Lower leg skin (tissue), 4 donors: Measurements from ENCODE around the gene TAF11L9. TPM values are rescaled to one million over a fixed set of nuclear protein-coding genes. Genes with fewer than 3 reads are reported as not detected.
"Not testable (repeated sequence)": the region's sequence is repeated elsewhere in the genome, so short reads cannot be mapped to it uniquely, and the experiment has no call there.

Source experiments
- DNase-seq, 2 donors: peaks; one replicate each; pipeline ENCODE4 v3.0.0-alpha.2; 2019; ENCODE audit warnings: low spot score in 2 of 2
- H3K4me3 ChIP-seq: fragments of 200-600 bp; sonication (generic); 2 replicates; pipeline ENCODE4 v1.5.1; 2017; ENCODE audit warnings: mild to moderate bottlenecking, low read depth; ENCODE audit not compliant: poor library complexity, severe bottlenecking
- POLR2A ChIP-seq, 2 donors: fragments of 450-650 bp; IDR thresholded peaks; one replicate each; pipeline ENCODE4 v1.6.1; 2016 to 2017; ENCODE audit warnings: antibody characterized with exemption in 2 of 2, mild to moderate bottlenecking in 1 of 2, moderate library complexity in 1 of 2
- WGBS, 2 donors: methylation state at CpG; one replicate each; pipeline ENCODE4 v1.1.5; 2018; 5-methylcytosine and 5-hydroxymethylcytosine counted together
- intact Hi-C: fragments of 100-400 bp; cut with DNase I; formaldehyde crosslinking; loops from one replicate; pipeline ENCODE4 v1.15.0; 2023; ENCODE audit warnings: low total_unique reads
- total RNA-seq, 4 donors: library from RNA; depleted of rRNA; stranded (reverse); fragments of >200 nt; gene quantifications; one replicate each; pipeline ENCODE4 v1.1.0, GENCODE V29; 2016
- TF ChIP-seq, protein P1 (sequence below), 3 donors: fragments of 450-650 bp; IDR thresholded peaks; one replicate each; pipeline ENCODE4 v1.5.1; 2016; ENCODE audit warnings: antibody characterized with exemption in 3 of 3, mild to moderate bottlenecking in 3 of 3, moderate library complexity in 2 of 3

TAF11L9 gene
- total RNA-seq, 4 donors from 2014 or later, result not detected

DNA sequence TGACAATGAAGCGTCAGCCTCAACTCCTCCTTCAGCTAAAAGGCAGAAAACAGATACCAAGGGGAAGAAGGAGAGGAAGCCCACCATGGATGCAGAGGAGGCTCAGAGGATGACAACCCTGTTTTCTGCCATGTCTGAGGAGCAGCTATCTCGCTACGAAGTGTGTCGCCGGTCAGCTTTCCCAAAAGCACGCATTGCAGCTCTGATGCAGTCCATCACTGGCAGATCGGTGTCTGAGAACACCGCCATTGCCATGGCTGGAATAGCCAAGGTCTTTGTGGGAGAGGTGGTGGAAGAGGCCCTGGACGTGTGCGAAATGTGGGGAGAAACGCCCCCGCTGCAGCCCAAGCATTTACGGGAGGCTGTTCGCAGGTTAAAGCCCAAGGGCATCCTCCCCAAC lies 10.8 kb upstream of the TAF11L9 start:
- intact Hi-C loops, result no loop called here
- no peak for TF ChIP-seq POLR2A (IDR thresholded peaks at IDR 0.05)
- TF ChIP-seq, protein P1, sequence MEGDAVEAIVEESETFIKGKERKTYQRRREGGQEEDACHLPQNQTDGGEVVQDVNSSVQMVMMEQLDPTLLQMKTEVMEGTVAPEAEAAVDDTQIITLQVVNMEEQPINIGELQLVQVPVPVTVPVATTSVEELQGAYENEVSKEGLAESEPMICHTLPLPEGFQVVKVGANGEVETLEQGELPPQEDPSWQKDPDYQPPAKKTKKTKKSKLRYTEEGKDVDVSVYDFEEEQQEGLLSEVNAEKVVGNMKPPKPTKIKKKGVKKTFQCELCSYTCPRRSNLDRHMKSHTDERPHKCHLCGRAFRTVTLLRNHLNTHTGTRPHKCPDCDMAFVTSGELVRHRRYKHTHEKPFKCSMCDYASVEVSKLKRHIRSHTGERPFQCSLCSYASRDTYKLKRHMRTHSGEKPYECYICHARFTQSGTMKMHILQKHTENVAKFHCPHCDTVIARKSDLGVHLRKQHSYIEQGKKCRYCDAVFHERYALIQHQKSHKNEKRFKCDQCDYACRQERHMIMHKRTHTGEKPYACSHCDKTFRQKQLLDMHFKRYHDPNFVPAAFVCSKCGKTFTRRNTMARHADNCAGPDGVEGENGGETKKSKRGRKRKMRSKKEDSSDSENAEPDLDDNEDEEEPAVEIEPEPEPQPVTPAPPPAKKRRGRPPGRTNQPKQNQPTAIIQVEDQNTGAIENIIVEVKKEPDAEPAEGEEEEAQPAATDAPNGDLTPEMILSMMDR (IDR thresholded peaks at IDR 0.05), result no peak
- DNase-seq, result no peak
- H3K4me3 ChIP-seq, result no peak overlapping the region
- WGBS, 2 donors, result 94 to 96% methylated on average over 14 of the region's 14 CpGs

DNA sequence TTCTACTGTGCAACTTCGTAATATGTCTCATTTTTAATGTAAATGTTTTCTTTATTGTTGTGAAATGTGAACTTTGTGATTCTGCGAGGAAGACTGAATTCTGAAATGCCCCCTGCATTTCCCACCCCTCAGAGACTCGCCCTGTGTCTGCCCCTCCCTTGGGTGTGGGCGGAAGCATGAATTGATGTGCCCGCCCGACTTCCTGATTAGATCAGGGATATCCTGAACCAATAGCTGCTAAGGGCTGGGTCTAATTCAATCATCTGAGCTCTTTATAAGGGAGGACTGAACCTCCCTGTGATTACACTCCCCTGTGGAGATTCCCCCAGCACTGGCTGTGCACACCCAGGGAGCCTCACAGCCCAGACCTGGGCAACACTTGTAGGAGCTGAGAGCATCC lies 9.7 kb upstream of the TAF11L9 start, which contains the start of gene TAF11L11:
TSS of gene TAF11L11 (plus strand) at position 304 of the 400 bp plus-strand sequence.
- H3K4me3 ChIP-seq, intact Hi-C loops, DNase-seq: not testable (repeated sequence)
- 49 to 72% methylated on average over 6 of the region's 6 CpGs for WGBS, 2 donors

DNA sequence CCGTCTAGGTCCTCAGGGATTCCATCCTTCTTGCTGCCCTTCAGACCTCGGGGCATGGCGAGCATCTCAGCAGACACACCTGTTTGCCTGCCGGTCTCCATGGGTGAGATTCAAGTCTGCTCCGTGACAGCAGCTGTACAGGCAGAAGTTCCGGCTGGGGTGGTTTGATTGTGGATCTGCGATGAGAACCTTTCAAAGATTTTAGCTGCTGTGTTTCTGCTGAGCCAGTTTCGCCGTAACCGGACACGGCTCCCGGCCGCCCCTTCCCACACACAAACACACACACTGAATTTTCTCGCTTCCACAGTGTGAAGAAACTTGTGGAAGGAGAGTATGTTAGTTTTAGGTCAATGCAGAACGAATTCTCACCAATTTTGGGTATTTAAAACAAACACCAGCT lies 3.5 kb upstream of the TAF11L9 start, which contains the start of gene TAF11L10:
TSS of gene TAF11L10 (minus strand) at position 101 of the 400 bp plus-strand sequence.
- DNase-seq, intact Hi-C loops, H3K4me3 ChIP-seq: not testable (repeated sequence)
- no CpG with 5 or more reads among the region's 15 CpGs for WGBS, 2 donors

DNA sequence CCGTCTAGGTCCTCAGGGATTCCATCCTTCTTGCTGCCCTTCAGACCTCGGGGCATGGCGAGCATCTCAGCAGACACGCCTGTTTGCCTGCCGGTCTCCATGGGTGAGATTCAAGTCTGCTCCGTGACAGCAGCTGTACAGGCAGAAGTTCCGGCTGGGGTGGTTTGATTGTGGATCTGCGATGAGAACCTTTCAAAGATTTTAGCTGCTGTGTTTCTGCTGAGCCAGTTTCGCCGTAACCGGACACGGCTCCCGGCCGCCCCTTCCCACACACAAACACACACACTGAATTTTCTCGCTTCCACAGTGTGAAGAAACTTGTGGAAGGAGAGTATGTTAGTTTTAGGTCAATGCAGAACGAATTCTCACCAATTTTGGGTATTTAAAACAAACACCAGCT lies 3.3 kb downstream of the TAF11L9 start, which contains the start of gene TAF11L8:
TSS of gene TAF11L8 (minus strand) at position 101 of the 400 bp plus-strand sequence.
- no CpG with 5 or more reads among the region's 16 CpGs for WGBS, 2 donors
- H3K4me3 ChIP-seq, DNase-seq, intact Hi-C loops: not testable (repeated sequence)

DNA sequence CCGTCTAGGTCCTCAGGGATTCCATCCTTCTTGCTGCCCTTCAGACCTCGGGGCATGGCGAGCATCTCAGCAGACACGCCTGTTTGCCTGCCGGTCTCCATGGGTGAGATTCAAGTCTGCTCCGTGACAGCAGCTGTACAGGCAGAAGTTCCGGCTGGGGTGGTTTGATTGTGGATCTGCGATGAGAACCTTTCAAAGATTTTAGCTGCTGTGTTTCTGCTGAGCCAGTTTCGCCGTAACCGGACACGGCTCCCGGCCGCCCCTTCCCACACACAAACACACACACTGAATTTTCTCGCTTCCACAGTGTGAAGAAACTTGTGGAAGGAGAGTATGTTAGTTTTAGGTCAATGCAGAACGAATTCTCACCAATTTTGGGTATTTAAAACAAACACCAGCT lies 8.5 kb downstream of the TAF11L9 start, which contains the start of gene TAF11L7:
TSS of gene TAF11L7 (minus strand) at position 101 of the 400 bp plus-strand sequence.
- DNase-seq, H3K4me3 ChIP-seq, intact Hi-C loops: not testable (repeated sequence)
- no CpG with 5 or more reads among the region's 16 CpGs for WGBS, 2 donors

Other genes starting within 250 kb of the TAF11L9 start
- not detected for gene TAF11L2, start 96.2 kb downstream of the TAF11L9 start, total RNA-seq
- gene TAF11L3, start 76.0 kb downstream of the TAF11L9 start, total RNA-seq, result not detected
- not detected for gene TAF11L4, start 72.6 kb downstream of the TAF11L9 start, total RNA-seq
- gene TAF11L5, start 69.2 kb downstream of the TAF11L9 start, total RNA-seq, result not detected
- not detected for gene TAF11L6, start 65.7 kb downstream of the TAF11L9 start, total RNA-seq
- not detected for gene TAF11L7, start 8.6 kb downstream of the TAF11L9 start, total RNA-seq
- gene TAF11L8, start 3.4 kb downstream of the TAF11L9 start, total RNA-seq, result not detected
- gene TAF11L10, start 3.4 kb upstream of the TAF11L9 start, total RNA-seq, result not detected
- under 1 TPM in 1 of 4 donors, not detected in 3; 0.19 TPM for gene TAF11L11, start 9.8 kb upstream of the TAF11L9 start, total RNA-seq
- gene TAF11L12, start 16.0 kb upstream of the TAF11L9 start, total RNA-seq, result not detected
- gene TAF11L13, start 37.7 kb upstream of the TAF11L9 start, total RNA-seq, result not detected
- gene TAF11L14, start 40.1 kb upstream of the TAF11L9 start, total RNA-seq, result not detected